ENCODE results near the gene RUVBL2.
A peak's percentile ranks its signal among the peaks of the same experiment; 100 is the strongest.

Gene RUVBL2

DNA sequence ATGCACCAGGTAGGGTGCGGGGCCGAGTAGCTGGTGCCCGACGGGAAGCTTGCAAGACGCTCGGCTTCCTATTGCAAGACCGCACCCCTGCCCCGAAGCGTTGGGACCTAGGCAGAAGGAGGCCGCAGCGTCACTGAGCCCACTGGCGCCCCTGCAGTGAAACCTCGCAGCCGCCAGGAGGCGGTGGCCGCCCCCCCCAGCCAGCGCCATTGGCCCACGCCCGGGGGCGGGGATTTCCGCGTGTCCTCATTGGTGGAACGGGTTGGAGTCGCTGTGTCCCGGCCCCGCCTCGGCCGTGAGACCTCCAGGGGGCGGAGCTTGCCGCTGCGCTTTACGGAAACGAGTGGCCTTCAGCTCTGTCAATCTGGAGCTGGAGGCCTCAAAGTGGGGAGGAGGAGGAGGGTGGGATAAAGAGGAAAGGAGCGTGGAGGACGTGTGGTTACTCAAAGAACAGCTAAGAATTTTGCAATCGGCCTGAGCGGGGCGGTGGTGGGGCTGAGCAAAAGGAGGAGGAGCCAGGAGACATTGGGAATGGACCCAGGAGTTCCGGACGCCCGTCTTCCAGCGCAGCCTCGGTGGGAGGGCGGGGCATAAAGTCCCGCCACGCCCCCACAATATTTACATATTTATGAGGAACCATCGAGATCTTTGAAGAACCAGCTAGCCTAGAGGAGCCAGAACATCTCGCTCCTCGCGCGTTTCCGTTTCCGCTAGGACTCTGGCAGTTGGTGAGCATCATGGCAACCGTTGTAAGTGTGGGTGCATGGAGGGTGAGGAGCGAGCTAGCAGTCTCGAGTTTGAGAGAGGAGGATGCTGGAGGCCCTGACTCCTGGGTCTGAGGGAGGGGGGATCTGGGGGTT, at the start of gene RUVBL2, which contains the start of gene GYS1:
TSS of gene RUVBL2 (plus strand) at position 713 of the 860 bp plus-strand sequence. CDS start at position 738, 25 bp downstream.
TSS of gene GYS1 (minus strand) at position 135 of the 860 bp plus-strand sequence. CDS start 197 bp downstream, outside the sequence.
- peak; percentile 99 for DNase-seq (ENCODE audit: low spot score)

DNA sequence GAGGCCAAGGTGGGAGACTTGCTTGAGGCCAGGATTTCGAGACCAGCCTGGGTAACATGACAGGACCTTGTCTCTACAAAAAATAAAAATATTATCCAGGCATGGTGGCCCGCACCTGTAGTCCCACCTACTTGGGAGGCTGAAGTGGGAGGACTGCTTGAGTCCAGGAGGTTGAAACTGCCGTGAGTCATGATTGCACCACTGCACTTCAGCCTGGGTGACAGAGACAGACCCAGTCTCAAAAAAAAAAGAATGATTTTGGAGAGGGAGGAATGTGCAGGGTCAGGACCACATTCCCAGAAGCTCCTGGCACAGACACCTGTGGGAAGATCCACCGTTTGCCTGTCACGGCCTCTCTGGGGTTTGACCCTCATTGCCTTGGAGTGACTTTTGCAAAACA, 48.3 kb upstream of the RUVBL2 start:
- no peak for DNase-seq (ENCODE audit: low spot score)

DNA sequence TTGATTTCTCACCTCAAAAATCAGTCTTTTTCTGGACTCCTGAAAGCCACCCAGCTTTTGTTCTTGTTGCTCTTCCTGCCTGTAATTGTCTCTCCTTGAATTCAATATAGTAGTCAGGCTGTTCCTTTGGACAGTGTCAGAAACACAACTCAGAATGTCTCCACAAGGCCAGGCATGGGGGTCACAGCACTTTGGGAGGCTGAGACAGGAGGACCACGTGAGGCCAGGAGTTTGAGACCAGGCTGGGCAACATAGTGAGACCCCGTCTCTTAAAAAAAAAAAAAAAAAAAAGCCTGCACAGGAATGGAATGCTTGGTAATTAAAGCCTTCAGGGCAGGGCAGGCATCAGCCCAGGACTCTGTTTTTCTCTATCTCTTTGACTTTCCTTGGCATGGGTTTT, 47.9 kb upstream of the RUVBL2 start:
- DNase-seq (ENCODE audit: low spot score), result no peak

DNA sequence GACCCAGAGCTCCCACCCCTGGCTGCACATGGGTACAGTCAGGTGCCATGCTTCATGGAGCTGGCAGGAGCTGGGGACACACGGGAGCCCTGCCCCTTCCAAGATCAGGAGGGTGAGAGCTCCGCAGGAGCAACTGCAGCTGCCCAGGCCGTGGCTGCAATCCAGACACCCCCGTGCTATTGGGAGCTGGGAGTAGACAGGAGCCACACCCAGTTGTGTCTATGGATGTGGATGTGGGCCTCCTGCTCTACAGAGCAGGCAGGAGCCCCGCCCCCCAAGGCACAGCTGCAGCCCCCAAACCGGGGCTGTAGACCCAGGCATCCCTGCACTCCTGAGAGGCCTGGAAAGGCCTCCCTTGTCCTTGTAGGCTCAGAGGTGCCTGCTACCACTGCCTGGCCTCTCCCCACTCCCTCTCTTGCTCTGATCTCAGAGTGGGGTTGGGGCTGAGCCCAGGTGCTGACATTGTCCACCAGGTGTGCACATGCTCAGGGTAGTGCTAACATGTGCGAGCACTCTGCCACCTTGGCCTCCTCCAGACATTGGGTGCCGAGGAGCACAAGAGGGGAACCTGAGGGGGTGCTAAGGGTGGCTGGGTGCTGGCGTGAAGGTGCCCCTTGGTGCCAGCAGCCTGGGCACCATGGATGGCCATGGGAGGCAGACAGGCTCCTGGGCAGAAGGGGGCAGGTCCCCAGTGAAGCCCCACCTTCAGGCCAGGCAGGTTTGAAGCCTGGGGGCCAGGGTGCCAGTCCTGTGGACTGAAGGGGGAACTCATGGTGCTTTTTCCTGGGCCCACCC, 47.0 kb upstream of the RUVBL2 start:
- DNase-seq (ENCODE audit: low spot score), result no peak

DNA sequence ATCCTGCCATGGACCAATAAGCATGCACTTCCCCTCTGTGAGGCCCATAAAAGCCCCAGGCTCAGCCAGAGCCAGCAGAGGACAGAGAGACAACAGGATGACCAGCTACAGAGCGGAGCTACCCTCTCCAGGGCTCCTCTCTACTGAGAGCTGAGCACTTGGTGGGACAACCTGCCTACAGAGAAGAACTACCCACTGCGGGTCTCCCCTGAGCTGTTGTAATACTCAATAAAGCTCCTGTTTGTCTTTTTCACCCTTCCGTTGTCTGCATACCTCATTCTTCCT, 46.5 kb upstream of the RUVBL2 start:
- DNase-seq (ENCODE audit: low spot score), result no peak

DNA sequence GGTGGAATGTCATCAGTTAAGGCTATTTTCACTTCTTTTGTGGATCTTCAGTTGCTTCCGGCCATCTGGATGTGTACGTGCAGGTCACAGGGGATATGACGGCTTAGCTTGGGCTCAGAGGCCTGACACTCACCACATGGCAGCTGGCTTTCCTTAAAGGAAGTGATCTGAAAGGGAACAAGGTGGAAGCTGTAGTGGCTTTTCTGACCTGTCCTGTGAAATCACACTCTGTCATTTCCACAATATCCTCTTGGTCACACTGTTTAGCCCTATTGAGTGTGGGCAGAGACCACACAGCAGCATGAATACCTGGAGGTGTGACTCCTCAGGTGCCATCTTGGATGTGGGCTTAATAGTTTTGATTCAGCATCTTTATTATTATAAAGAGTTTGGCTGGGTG, 43.5 kb upstream of the RUVBL2 start:
- DNase-seq (ENCODE audit: low spot score), result no peak

DNA sequence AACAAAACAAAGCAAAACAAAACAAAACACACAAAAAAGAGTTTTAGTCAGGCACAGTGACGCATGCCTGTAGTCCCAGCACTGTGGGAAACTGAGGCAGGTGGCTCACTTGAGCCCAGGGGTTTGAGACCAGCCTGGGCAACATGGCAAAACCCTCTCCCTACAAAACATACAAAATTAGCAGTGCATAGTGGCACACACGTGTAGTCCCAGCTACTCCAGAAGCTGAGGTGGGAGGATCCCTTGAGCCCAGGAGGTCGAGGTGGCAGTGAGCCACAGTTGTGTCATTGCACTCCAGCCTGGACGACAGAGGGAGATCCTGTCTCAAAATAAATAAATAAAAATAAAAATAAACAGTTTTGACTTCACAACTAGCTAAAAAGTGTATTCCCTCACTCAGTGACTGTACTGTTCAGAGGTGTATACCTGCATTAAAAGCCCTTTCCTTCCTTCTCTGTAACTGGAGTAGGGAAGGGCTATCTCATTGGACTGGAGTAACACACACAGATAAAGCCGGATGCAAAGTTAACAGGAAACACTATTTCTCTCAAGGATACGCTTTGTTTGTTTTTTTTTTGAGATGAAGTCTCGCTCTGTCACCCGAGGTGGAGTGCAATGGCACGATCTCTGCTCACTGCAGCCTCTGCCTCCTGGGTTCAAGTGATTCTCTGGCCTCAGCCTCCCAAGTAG, 42.7 kb upstream of the RUVBL2 start:
- no peak for DNase-seq (ENCODE audit: low spot score)

DNA sequence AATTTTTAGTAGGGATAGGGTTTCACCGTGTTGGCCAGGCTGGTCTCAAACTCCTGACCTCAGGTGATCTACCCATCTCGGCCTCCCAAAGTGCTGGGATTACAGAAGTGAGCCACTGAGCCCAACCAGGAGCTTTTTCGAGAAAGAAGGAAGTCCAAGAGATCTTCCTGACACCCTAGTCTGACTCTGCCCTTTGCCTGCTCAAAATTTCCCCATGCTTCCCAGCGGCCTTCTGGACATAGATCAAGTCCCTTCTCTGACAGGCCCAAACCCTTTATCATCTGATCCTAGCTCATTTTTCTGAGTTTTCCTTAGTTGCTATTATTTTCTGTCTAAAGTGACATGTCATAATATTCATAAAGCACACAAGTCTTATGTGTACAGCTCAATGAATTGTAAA, 40.5 kb upstream of the RUVBL2 start:
- no peak for DNase-seq (ENCODE audit: low spot score)

DNA sequence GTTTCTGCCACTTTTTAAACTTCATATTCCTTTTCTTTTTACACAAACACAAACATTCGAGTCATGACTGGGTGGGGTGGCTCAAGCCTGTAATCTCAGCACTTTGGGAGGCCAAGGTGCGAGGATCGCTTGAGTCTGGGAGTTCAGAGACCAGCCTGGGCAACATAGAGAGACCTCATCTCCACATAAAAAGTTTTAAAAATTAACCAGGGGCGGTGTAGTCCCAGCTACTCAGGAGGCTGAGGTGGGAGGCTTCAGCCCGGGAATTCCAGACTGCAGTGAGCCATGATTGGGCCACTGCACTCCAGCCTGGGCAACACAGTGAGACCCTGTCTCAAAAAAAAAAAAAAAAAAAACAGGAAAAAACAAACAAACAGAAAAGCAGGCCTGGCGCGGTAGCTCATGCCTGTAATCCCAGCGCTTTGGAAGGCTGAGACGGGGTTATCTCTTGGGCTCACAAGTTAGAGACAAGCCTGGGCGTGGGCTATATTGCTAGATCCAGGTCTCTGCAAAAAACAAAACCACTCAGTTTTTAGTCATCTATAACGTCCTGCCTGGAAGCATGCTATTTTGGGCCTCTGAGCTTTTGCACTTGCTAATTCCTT, 39.6 kb upstream of the RUVBL2 start:
- DNase-seq (ENCODE audit: low spot score), result no peak

DNA sequence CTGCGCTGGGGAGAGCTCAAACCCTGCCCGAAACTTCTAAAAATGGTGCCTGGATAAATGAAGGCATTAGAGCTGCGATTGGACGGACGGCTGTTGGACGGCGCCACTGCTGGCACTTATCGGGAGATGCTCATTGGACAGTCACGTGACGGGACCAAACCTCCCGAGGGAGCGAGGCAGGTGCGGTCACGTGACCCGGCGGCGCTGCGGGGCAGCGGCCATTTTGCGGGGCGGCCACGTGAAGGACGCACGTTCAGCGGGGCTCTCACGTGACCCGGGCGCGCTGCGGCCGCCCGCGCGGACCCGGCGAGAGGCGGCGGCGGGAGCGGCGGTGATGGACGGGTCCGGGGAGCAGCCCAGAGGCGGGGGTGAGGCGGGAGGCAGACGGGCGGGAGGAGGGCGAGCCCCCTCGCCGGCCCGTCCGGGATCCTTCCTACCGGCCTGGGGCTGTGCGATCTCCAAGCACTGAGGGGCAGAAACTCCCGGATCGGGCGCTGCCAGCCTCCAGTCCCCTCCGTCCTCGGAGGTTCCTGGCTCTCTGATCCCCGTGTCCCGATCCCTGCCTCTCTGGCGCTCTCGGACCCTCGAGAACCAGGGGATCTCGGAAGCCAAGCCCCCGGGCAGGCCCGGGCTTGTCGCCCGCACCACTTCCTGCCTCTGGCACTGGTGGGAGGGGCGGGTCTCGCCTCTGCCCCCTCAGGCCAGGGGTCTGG, 38.9 kb upstream of the RUVBL2 start, which contains the start of gene BAX:
TSS of gene BAX (plus strand) at position 281 of the 713 bp plus-strand sequence. CDS start at position 335, 54 bp downstream.
- DNase-seq (ENCODE audit: low spot score), result peak; percentile 97

DNA sequence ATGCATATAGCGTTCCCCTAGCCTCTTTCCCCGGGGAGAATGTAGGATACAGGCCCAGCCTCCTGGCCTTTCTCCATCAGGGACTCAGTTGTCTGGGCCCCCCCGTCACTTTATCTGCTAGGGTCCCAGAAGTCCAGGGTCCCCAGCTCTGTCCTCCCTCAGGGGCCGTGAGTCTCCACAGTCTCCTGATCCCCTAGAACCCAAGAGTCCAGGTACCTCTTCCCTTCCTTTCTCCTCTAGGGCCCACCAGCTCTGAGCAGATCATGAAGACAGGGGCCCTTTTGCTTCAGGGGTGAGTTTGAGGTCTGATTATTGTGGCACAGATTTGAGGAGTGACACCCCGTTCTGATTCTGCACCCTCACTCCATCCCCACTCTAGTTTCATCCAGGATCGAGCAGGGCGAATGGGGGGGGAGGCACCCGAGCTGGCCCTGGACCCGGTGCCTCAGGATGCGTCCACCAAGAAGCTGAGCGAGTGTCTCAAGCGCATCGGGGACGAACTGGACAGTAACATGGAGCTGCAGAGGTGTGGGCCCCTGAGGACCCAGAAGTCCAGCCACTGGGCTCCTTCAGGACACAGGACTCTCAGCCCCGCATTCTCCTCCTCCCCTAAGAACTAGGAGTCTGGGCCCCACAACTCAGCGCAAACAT, 38.3 kb upstream of the RUVBL2 start:
- DNase-seq (ENCODE audit: low spot score), result no peak

DNA sequence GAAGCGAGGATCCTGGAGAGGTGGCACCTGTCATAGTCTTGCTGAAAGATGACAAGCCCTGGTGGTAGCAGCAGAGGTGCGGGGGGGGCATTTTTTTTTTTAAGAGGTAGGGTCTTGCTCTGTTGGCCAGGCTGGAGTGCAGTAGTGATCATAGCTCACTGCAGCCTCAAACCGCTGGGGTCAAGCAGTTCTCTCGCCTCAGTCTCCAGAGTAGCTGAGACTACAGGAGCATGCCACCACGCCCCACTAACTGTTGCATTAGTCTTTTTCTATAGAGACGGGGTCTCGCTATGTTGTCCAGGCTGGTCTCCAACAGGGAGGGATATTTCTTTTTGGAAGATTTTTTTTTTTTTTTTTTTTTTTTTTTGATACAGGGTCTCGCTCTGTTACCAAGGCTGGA, 35.7 kb upstream of the RUVBL2 start:
- no peak for DNase-seq (ENCODE audit: low spot score)

DNA sequence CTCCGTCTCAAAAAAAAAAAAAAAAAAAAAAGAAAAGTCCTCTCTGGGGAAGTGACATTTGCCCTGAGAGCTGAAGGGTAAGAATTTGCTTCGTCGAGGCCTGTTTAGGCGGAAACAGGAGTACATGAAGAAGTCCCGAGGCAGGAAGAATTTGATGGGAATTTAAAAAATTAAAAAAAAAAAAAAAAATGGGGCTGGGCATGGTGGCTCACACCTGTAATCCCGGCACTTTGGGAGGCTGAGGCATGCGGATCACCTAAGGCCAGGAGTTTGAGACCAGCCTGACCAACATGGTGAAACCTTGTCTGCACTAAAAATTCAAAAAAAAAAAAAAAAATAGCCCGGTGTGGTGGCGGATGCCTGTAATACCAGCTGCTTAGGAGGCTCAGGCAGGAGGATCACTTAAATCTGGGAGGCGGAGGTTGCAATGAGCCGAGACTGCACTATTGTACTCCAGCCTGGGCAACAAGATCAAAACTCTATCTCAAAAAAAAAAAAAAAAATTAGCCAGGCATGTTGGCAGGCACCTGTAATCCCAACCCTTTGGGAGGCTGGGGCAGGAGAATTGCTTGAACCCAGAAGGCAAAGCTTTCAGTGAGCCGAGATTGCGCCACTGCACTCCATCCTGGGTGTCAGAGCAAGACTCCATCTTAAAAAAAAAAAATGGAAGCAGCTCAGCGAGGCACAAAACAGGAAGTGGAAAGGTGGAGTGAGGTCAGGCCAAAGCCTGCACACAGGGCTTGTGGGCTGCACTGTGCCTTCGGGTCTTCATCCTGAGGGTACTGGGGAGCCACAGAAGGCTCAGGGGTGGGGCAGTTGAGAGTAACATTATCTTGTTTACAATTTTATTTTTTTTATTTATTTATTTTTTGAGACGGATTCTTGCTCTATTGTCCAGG, 34.1 kb upstream of the RUVBL2 start:
- no peak for DNase-seq (ENCODE audit: low spot score)

DNA sequence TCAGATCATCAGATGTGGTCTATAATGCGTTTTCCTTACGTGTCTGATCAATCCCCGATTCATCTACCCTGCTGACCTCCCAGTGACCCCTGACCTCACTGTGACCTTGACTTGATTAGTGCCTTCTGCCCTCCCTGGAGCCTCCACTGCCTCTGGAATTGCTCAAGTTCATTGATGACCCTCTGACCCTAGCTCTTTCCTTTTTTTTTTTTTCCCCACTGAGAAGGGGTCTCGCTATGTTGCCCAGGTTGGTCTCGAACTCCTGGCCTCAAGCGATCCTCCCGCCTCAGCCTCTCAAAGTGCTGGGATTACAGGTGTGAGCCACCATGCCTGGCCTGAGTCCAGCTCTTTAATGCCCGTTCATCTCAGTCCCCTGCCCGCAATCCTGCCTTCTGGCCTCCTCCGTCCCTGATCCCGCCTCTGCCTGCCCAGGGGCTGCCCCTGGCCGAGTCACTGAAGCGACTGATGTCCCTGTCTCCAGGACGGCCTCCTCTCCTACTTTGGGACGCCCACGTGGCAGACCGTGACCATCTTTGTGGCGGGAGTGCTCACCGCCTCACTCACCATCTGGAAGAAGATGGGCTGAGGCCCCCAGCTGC, 32.5 kb upstream of the RUVBL2 start:
- no peak for DNase-seq (ENCODE audit: low spot score)

DNA sequence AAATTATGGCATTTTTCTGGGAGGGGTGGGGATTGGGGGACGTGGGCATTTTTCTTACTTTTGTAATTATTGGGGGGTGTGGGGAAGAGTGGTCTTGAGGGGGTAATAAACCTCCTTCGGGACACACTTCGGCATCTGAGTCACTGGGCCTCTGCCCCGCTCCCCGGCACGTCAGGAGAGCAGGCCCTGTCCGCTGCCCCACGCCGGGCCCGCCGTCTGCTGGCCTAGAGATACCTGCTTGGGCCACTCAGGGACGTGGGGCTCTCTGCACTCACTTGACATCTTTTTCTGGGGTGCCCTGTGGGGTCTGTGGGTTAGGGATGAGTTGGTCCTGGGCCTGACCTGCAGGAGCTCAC, 32.0 kb upstream of the RUVBL2 start:
- DNase-seq (ENCODE audit: low spot score), result no peak

DNA sequence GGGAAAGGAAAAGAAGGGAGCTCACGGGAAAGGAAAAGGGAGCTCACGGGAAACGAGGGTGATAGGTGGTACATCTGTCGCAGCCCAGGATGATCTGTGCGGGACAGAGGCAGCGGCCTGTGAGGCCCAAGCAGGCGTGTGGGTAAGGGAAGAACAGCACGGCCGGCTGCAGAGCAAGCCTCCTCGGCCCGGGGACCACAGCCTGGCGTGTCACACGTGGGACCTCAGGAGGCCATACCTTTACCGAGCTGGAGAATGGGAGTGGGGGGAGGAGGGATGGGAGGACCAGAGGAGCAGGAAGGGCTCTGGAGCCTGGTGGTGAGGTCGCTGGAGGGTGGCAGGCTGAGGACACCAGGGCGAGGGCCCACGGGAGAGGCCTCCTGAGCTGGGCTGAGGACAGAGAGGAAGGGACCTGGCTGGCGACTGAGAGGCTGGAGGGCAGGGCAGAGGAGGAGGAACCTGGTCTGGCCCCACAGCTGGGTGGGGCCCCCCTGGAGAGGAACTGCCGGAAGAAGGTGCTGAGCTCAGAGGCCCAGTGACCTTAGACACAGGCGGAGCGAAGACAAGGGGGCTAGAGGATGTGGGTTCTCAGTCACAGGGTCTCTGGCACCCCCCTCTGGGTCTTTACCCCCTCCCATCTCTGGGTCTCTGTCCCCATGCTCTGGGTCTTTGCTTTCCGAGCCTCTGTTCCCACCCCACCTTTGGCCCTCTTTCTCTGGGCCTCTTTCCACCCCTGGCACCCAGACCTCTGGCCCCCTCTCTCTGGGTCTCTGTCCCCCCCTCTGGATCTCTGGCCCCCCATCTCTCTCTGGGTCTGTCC, 31.4 kb upstream of the RUVBL2 start:
- no peak for DNase-seq (ENCODE audit: low spot score)

DNA sequence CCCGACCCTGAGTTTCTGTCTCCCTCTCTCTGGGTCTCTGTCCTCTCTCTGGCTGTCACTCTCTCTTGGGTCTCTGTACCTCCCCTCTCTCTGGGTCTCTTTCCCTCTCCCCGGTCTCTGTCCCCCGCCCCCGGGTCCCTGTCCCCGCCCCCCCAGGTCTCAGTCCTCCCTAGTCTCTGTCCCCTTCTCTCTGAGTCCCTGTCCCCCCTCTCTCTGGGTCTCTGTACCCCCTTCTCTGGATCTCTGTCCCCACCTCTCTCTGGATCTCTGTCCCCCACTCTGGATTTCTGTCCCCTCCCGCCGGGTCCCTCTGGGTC, 30.9 kb upstream of the RUVBL2 start:
- DNase-seq (ENCODE audit: low spot score), result no peak

DNA sequence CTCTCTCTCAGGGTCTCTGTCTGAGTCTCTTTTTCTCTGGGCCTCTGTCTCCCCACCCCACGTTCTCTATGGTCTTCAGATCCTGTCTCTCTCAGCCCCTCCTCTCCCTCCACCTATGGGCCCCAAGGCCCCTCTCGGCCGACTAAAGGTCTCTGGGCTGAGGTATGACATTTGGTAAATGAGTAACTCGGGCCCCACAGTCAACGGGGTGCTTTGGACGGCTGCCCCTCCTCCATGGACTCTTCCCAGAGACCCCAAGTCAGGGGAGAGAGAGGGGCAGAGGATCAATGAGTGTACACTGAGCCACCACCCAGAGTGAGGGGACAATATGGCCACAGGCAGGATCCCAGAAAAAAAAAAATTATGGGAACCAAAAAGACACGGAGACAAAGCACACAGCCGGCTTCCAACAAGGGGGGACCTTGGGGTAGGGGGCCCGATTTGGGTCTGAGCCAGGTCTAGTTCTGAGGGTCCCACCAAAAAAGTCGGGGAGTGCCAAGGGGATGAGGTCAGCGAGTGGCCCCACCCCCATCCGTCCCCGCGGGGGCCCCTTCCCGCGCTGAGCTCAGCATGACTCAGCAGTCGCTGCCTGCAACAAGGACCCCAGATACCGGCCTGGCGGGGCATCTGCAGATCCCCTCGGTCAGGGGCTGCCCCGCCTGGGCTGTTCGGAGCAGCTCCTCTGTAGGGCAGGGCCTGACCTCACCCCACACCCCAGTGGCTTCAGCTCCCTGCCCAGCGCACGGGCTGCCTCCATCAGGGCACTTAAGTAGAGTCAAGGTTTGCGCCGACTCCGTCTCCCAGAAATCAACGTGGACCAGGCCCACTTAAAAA, 30.1 kb upstream of the RUVBL2 start:
- DNase-seq (ENCODE audit: low spot score), result peak; percentile 85

All from hepatic stellate cell (primary cell).